HepG2 (cell line): ENCODE data around the gene CYB5D1. TPM values are rescaled to one million over a fixed set of nuclear protein-coding genes. Genes with fewer than 3 reads are reported as not detected.

ENCODE experiments used
- ASH2L ChIP-seq: fragments of 300-600, 200-600 bp; sonication (generic); IDR thresholded peaks from 2 replicates; pipeline ENCODE4 v1.7.0; 2017; ENCODE audit warnings: low read depth, mild to moderate bottlenecking, moderate library complexity, mixed read lengths, low read length; ENCODE audit not compliant: insufficient read length
- CENPT ChIP-seq: sonication (generic); formaldehyde crosslinking; IDR thresholded peaks from 2 replicates; pipeline ENCODE4 v1.8.0; 2022; ENCODE audit warnings: low read depth, mild to moderate bottlenecking, moderate library complexity, missing genetic modification reagents
- KAT7 ChIP-seq: IDR thresholded peaks from 2 replicates; pipeline ENCODE4 v1.6.1; 2018; ENCODE audit warnings: borderline replicate concordance, missing compliant biosample characterization
- MAX ChIP-seq: IDR thresholded peaks from 2 replicates; pipeline ENCODE4 v1.6.1; 2012; ENCODE audit warnings: inconsistent platforms
- MXD3 ChIP-seq: IDR thresholded peaks from 2 replicates; pipeline ENCODE4 v1.6.1; 2016; ENCODE audit warnings: mild to moderate bottlenecking, missing biosample characterization, missing genetic modification reagents
- NBN ChIP-seq: fragments of 450-650 bp; conservative IDR thresholded peaks from 2 replicates; pipeline ENCODE4 v1.6.1; 2017
- RERE ChIP-seq: IDR thresholded peaks from 2 replicates; pipeline ENCODE4 v1.6.1; 2016; ENCODE audit warnings: low read depth, missing genetic modification reagents, missing compliant biosample characterization
- RNF2 ChIP-seq: fragments of 450-650 bp; conservative IDR thresholded peaks from 2 replicates; pipeline ENCODE4 v1.6.1; 2016; ENCODE audit warnings: low read depth
- RXRA ChIP-seq: sonication (generic); formaldehyde crosslinking; IDR thresholded peaks from 2 replicates; pipeline ENCODE4 v1.5.1; 2020; ENCODE audit warnings: missing genetic modification reagents
- SYNCRIP ChIP-seq: fragments of 200-400 bp; formaldehyde crosslinking; IDR thresholded peaks from 2 replicates; pipeline ENCODE4 v1.6.1; 2018; ENCODE audit warnings: mild to moderate bottlenecking, low read depth, low read length; ENCODE audit not compliant: insufficient read depth
- TEAD3 ChIP-seq: optimal IDR thresholded peaks from 2 replicates; pipeline ENCODE3; 2016; ENCODE audit warnings: borderline replicate concordance
- ZIK1 ChIP-seq: sonication (generic); formaldehyde crosslinking; IDR thresholded peaks from 2 replicates; pipeline ENCODE4 v1.5.0; 2020; ENCODE audit warnings: mild to moderate bottlenecking, low read depth, missing genetic modification reagents, borderline replicate concordance
- ZNF761 ChIP-seq: sonication (generic); formaldehyde crosslinking; conservative IDR thresholded peaks from 2 replicates; pipeline ENCODE4 v1.4.0; 2020; ENCODE audit warnings: mild to moderate bottlenecking, missing genetic modification reagents
- polyA plus RNA-seq, 8 experiments: library from polyadenylated mRNA; depleted of rRNA in 3 of 8; stranded (reverse) in 7 of 8; unstranded in 1 of 8; fragments of >200 nt; fragmentation: Illumina TruSeq in 4 of 8; extraction: Trizol in 4 of 8; gene quantifications; 2 replicates each; pipeline versions ENCODE4 v1.2.1 to v1.2.3, GENCODE V29; 2011 to 2016; ENCODE audit warnings: low read depth in 4 of 8, missing spikeins in 1 of 8, mixed read lengths in 1 of 8; ENCODE audit not compliant: insufficient read depth in 1 of 8
- total RNA-seq, 5 experiments: library from RNA; depleted of rRNA; stranded (reverse); fragments of >200 nt; fragmentation: Illumina TruSeq; extraction: Trizol; gene quantifications; 2 replicates each; pipeline ENCODE4 v1.2.3, GENCODE V29; 2016; ENCODE audit warnings: low read depth in 1 of 5
- TF ChIP-seq, protein P1 (sequence below): sonication (generic); formaldehyde crosslinking; IDR thresholded peaks from 2 replicates; pipeline ENCODE4 v1.4.0; 2020; ENCODE audit warnings: missing genetic modification reagents, borderline replicate concordance
- TF ChIP-seq, protein P2 (sequence below): sonication (generic); formaldehyde crosslinking; IDR thresholded peaks from 2 replicates; pipeline ENCODE4 v1.5.1; 2020; ENCODE audit warnings: missing genetic modification reagents, mild to moderate bottlenecking, borderline replicate concordance

The CYB5D1 gene
- total and polyA plus RNA-seq, 2 of the 13 experiments (the other 11 are each of a cell fraction or from before 2014, with no cell fraction given) = 8.9 to 17.0 TPM

- TF ChIP-seq RERE (CRISPR knock-in tag) (peak; percentile 79), RXRA (CRISPR knock-in tag) (peak; percentile 92), TEAD3 (CRISPR knock-in tag) (peak; percentile 86), RNF2 (peak; percentile 76; the same call in 1 of the 2 replicates), ASH2L (peak; percentile 62), KAT7 (CRISPR knock-in tag) (no peak), MAX (peak; percentile 93), ZNF761 (CRISPR knock-in tag) (0 out of 2 replicates have a peak, but pooled peaks have one; percentile 32), MXD3 (no peak), ZIK1 (no peak), SYNCRIP (no peak), CENPT (CRISPR knock-in tag) (no peak), NBN (0 out of 2 replicates have a peak, but pooled peaks have one; percentile 39)
- TF ChIP-seq, protein P1, sequence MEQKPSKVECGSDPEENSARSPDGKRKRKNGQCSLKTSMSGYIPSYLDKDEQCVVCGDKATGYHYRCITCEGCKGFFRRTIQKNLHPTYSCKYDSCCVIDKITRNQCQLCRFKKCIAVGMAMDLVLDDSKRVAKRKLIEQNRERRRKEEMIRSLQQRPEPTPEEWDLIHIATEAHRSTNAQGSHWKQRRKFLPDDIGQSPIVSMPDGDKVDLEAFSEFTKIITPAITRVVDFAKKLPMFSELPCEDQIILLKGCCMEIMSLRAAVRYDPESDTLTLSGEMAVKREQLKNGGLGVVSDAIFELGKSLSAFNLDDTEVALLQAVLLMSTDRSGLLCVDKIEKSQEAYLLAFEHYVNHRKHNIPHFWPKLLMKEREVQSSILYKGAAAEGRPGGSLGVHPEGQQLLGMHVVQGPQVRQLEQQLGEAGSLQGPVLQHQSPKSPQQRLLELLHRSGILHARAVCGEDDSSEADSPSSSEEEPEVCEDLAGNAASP (CRISPR knock-in tag) = peak; percentile 97
- TF ChIP-seq, protein P2, sequence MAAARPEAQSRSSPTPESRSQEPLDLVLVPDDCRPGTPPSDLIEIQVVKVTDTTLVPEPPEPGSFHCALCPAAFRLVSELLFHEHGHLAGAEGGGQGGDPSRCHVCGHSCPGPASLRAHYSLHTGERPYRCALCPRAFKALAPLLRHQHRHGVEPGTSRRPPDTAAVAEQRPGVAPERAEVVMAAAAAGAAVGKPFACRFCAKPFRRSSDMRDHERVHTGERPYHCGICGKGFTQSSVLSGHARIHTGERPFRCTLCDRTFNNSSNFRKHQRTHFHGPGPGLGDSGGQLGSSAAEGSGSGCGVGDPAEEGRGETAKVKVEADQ = no peak
Observed at GRCh38 chr17:7836596-7837407, 21.0 kb upstream of the CYB5D1 start (continued).
